OCI-LY7 (cell line): ENCODE results near the gene DDX39B.

Experiments used
- CTCF ChIP-seq: fragments of 200-600 bp; sonication (generic); conservative IDR thresholded peaks from 2 replicates; pipeline ENCODE4 v1.5.1; 2014; ENCODE audit warnings: mild to moderate bottlenecking, antibody characterized with exemption, low read length, moderate library complexity, mixed read lengths
- EZH2phosphoT487 ChIP-seq: fragments of 200-600 bp; sonication (generic); IDR thresholded peaks from 2 replicates; pipeline ENCODE4 v1.6.1; 2018; ENCODE audit warnings: low read depth, borderline replicate concordance, mild to moderate bottlenecking, mixed run types, antibody characterized with exemption, low read length, moderate library complexity, mixed read lengths

GRCh38 chr6:31485055-31485454, 56.7 kb downstream of the DDX39B start:
- no peak for TF ChIP-seq CTCF
- no peak for TF ChIP-seq EZH2phosphoT487
